PC-3 (cell line): ENCODE data around the gene PLD1. TPM values are rescaled to one million over a fixed set of nuclear protein-coding genes. Genes with fewer than 3 reads are reported as not detected.

Experiments used
- ATAC-seq: fragments of 200-7000 bp; cut with Tn5 transposase; 2 replicates; pipeline ENCODE4 v1.9.1; 2020; ENCODE audit warnings: mild to moderate bottlenecking, moderate library complexity
- BruUV-seq: library from RNA; stranded (reverse); fragments of 400-500 nt; replicated peaks from 2 replicates; lab custom pipeline; 2021; lab: Mats Ljungman, UMichigan
- CTCF ChIA-PET: fragments of 300-600 bp; sonication (Branson Sonifier 250); formaldehyde crosslinking; loops from one replicate; lab custom pipeline; 2022; ENCODE audit warnings: antibody characterized with exemption; lab: Charles Lee
- POLR2A ChIA-PET: fragments of 300-600 bp; sonication (Branson Sonifier 250); formaldehyde crosslinking; loops from one replicate; lab custom pipeline; 2022; ENCODE audit warnings: antibody characterized with exemption; ENCODE audit not compliant: unreplicated experiment; lab: Charles Lee
- DNase-seq: peaks from one replicate; pipeline ENCODE4 v3.0.0-alpha.2; 2015
- H2AFZ ChIP-seq: fragments of 300-600 bp; sonication (generic); 2 replicates; pipeline ENCODE4 v1.6.0; 2016; ENCODE audit warnings: antibody characterized with exemption, low read length
- H3F3A ChIP-seq: fragments of 300-600 bp; sonication (generic); one replicate; pipeline ENCODE4 v1.6.0; 2017; ENCODE audit warnings: antibody characterized with exemption, low read length, control low read depth, mild to moderate bottlenecking; ENCODE audit not compliant: unreplicated experiment
- H3K27ac ChIP-seq: fragments of 300-600 bp; sonication (generic); 2 replicates; pipeline ENCODE4 v1.5.1; 2016; ENCODE audit warnings: mild to moderate bottlenecking, low read length
- H3K27me3 ChIP-seq: fragments of 300-600 bp; sonication (generic); 2 replicates; pipeline ENCODE4 v1.6.1; 2016; ENCODE audit warnings: low read length, mixed read lengths
- H3K36me3 ChIP-seq: fragments of 300-600 bp; sonication (generic); 2 replicates; pipeline ENCODE4 v1.6.1; 2016; ENCODE audit warnings: low read depth, mixed run types, low read length, mixed read lengths
- H3K4me1 ChIP-seq: fragments of 300-600 bp; sonication (generic); 2 replicates; pipeline ENCODE4 v1.5.1; 2016; ENCODE audit warnings: low read length; ENCODE audit not compliant: insufficient read depth
- H3K4me2 ChIP-seq: fragments of 300-600 bp; sonication (generic); 2 replicates; pipeline ENCODE4 v1.6.0; 2016; ENCODE audit warnings: low read length
- H3K4me3 ChIP-seq: fragments of 300-600 bp; sonication (generic); 2 replicates; pipeline ENCODE4 v1.5.1; 2016; ENCODE audit warnings: mild to moderate bottlenecking, low read length, mixed read lengths
- H3K79me2 ChIP-seq: fragments of 300-600 bp; sonication (generic); 2 replicates; pipeline ENCODE4 v1.6.1; 2017; ENCODE audit warnings: low read length, mixed read lengths
- H3K9ac ChIP-seq: fragments of 300-600 bp; sonication (generic); 2 replicates; pipeline ENCODE4 v1.6.0; 2016; ENCODE audit warnings: mild to moderate bottlenecking, low read length
- H3K9me2 ChIP-seq: fragments of 300-600 bp; sonication (generic); replicated peaks from 2 replicates; pipeline ENCODE4 v1.6.1; 2016; ENCODE audit warnings: mixed run types, low read length, mixed read lengths
- H3K9me3 ChIP-seq: fragments of 300-600 bp; sonication (generic); 2 replicates; pipeline ENCODE4 v1.6.1; 2016; ENCODE audit warnings: low read length, mixed read lengths
- H4K20me1 ChIP-seq: fragments of 300-600 bp; sonication (generic); 2 replicates; pipeline ENCODE4 v1.6.1; 2016; ENCODE audit warnings: low read length, mixed read lengths
- CTCF ChIP-seq: fragments of 300-600 bp; sonication (generic); conservative IDR thresholded peaks from 2 replicates; pipeline ENCODE4 v1.5.1; 2017; ENCODE audit warnings: antibody characterized with exemption, low read depth, mild to moderate bottlenecking, low read length
- EZH2 ChIP-seq: fragments of 300-600 bp; sonication (generic); IDR thresholded peaks from one replicate; pipeline ENCODE4 v1.6.1; 2017; ENCODE audit warnings: antibody characterized with exemption, mild to moderate bottlenecking, low read length; ENCODE audit not compliant: unreplicated experiment
- EZH2phosphoT487 ChIP-seq: fragments of 300-600 bp; sonication (generic); IDR thresholded peaks from 2 replicates; pipeline ENCODE4 v1.6.1; 2018; ENCODE audit warnings: mild to moderate bottlenecking, antibody characterized with exemption, low read length, borderline replicate concordance
- intact Hi-C: fragments of 100-400 bp; cut with micrococcal nuclease; formaldehyde crosslinking; loops from 2 replicates; pipeline ENCODE4 v1.9.0; 2023
- total RNA-seq: library from RNA; depleted of rRNA; stranded (reverse); fragments of >200 nt; gene quantifications from 2 replicates; pipeline ENCODE4 v1.2.3, GENCODE V29; 2014

Gene PLD1
- total RNA-seq, 1 experiment from 2014 or later: 7.3 TPM

DNA sequence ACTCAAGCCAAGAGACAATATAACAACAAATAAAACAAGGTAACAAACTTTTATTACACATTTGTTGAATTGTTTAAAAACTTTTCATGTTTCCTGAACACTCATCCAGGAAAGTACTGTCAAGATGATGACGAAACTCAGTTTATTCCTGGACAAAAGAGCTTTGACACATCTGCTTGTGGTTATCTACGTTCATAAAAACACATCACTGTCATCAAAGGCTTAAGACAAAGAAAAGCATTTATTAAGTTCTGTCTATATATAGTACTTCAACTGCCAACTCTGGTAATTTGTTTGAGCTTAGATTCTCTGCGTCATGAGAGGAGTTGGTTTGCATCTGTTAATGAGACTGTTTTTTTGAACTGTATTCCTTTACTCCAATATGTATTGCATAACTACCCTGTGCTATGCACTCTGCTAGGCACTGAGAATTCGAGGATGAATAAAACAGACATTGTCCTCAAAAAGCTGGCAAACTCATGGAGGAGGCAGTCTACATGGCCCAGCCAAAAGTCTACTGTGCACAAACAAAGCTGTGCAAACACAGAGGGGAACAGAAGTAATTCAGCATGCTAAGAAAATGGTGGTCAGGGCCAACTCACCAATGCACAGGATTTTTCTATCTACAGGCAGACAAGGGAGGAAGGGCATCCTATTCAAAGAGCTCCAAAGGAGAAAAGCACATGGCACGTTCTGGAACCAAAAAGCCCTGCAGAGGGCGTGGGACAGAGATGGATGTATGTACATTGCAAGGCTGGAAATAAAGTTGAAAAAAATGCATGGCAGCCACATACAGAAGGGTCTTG lies 21.5 kb downstream of the PLD1 start:
- peak overlapping the region; percentile 19 for H3K4me2 ChIP-seq
- intact Hi-C loops: loop anchor here (1.0 kb wide), 2 partner anchors 18 to 41 kb away; no protein-coding TSS in a partner anchor

DNA sequence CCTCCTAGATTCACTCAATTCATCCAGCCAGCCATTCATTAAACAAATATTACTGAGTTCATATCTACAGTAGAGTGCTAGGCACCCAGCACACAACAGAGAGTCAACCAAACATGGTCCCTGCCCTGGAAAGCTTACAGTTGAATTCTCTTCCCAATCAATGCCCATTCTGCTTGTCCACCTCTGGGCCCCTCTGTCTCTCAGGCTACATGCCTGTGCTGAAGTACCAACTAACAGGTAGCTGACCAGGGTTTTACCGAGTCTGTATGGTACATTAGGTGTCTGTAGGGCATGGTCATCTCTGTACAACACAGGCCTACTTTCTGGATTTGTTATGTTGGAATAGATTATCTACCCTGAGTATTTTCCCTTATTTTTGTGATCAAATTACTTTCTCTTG lies 23.3 kb downstream of the PLD1 start:
- Histone ChIP-seq H3K27me3 (no peaks in the 10 kb centered on the region), H3F3A (no peaks in the 10 kb centered on the region), H3K4me3 (no peak overlapping the region), H3K4me1 (peaks cover 47% of the 10 kb centered on the region), H4K20me1 (no peaks in the 10 kb centered on the region), H3K27ac (peak overlapping the region; percentile 1; the same call in 1 of the 2 replicates), H3K79me2 (no peaks in the 10 kb centered on the region), H3K36me3 (no peaks in the 10 kb centered on the region), H2AFZ (no peak overlapping the region), H3K4me2 (no peak overlapping the region), H3K9me2 (no peaks in the 10 kb centered on the region), H3K9ac (no peak overlapping the region; the same call in 1 of the 2 replicates), H3K9me3 (no peaks in the 10 kb centered on the region)
- no peak for ATAC-seq
- BruUV-seq: no TSS peak
- no peak for DNase-seq
- intact Hi-C loops: no loop called here
- CTCF ChIA-PET: no interaction called here
- POLR2A ChIA-PET: no interaction called here
- no peak for TF ChIP-seq EZH2

More for the DNA sequence above, 21.5 kb downstream of the PLD1 start:
- Histone ChIP-seq H3K79me2 (no peaks in the 10 kb centered on the region), H3K36me3 (no peaks in the 10 kb centered on the region), H3F3A (no peaks in the 10 kb centered on the region), H3K9me3 (no peaks in the 10 kb centered on the region), H4K20me1 (no peaks in the 10 kb centered on the region), H2AFZ (no peak overlapping the region), H3K9ac (peak overlapping the region; percentile 70), H3K27ac (peak overlapping the region; percentile 90), H3K4me1 (peaks cover 53% of the 10 kb centered on the region), H3K4me3 (no peak overlapping the region), H3K9me2 (no peaks in the 10 kb centered on the region), H3K27me3 (no peaks in the 10 kb centered on the region)
- TF ChIP-seq EZH2phosphoT487 (no peak), EZH2 (no peak), CTCF (peak; percentile 43)
- peak; percentile 70 for ATAC-seq
- peak; percentile 87 for DNase-seq
- ChIA-PET CTCF (interaction anchor here (0.5 to 1.7 kb wide), 6 partner anchors 12 to 566 kb away, joined by 4 to 5 read pairs (median 4); no protein-coding TSS in a partner anchor), POLR2A (interaction anchor here (0.5 to 1.4 kb wide), 7 partner anchors 13 to 1038 kb away, joined by 3 to 14 read pairs (median 4); partner anchors contain the start of gene PLD1)
- no TSS peak for BruUV-seq

- peak; percentile 37; the same call in 1 of the 2 replicates for ATAC-seq
- H3K79me2 ChIP-seq: no peaks in the 10 kb centered on the region
- H3K4me3 ChIP-seq: no peak overlapping the region
- no peak overlapping the region for H2AFZ ChIP-seq
- BruUV-seq: no TSS peak
- peaks cover 35% of the 10 kb centered on the region for H3K4me1 ChIP-seq
- H3K27me3 ChIP-seq: no peaks in the 10 kb centered on the region
- H3K4me2 ChIP-seq: no peak overlapping the region
- H3K9me2 ChIP-seq: no peaks in the 10 kb centered on the region
- H3K9ac ChIP-seq: no peak overlapping the region; the same call in 1 of the 2 replicates
- H3K36me3 ChIP-seq: no peaks in the 10 kb centered on the region
- POLR2A ChIA-PET: no interaction called here
- intact Hi-C loops: no loop called here
- peak; percentile 40 for DNase-seq
- H4K20me1 ChIP-seq: no peaks in the 10 kb centered on the region
- no peaks in the 10 kb centered on the region for H3F3A ChIP-seq
- CTCF ChIA-PET: no interaction called here
- no peak overlapping the region for H3K27ac ChIP-seq
- TF ChIP-seq EZH2phosphoT487: no peak
- no peak for TF ChIP-seq EZH2
- TF ChIP-seq CTCF: no peak
- no peaks in the 10 kb centered on the region for H3K9me3 ChIP-seq
Observed at GRCh38 chr3:171784937-171785336, 25.3 kb downstream of the PLD1 start.
